K562 (cell line): ENCODE results near the gene AGO1. TPM values are rescaled to one million over a fixed set of nuclear protein-coding genes. Genes with fewer than 3 reads are reported as not detected.

Experiments
- ATAC-seq: fragments of 200-7000 bp; cut with Tn5 transposase; 3 replicates; pipeline ENCODE4 v1.9.1; 2020; ENCODE audit warnings: moderate library complexity
- BruUV-seq: library from RNA; stranded (reverse); fragments of 400-500 nt; replicated peaks from 2 replicates; lab custom pipeline; 2021; lab: Mats Ljungman, UMichigan
- CTCF ChIA-PET: fragments of 300-600 bp; formaldehyde crosslinking; extraction: SDS; loops from one replicate; lab custom pipeline; 2021; ENCODE audit warnings: low intra/inter-chr PET ratio; lab: Yijun Ruan, JAX
- POLR2A ChIA-PET: fragments of 300-600, 350-650 bp; sonication (Branson Sonifier 250); formaldehyde crosslinking; extraction: SDS; loops from one replicate; lab custom pipeline; 2021; ENCODE audit warnings: antibody characterized with exemption, inconsistent platforms; lab: Yijun Ruan, JAX
- DNase-seq, 4 experiments: peaks; one replicate each; pipeline versions ENCODE4 v3.0.0 to v3.0.0-alpha.2; 2011 to 2018; ENCODE audit warnings: low spot score in 3 of 4, mixed read lengths in 3 of 4; ENCODE audit errors: extremely low read depth in 1 of 4
- FAIRE-seq: peaks from 2 replicates; lab custom pipeline; 2011; peaks lifted over from hg19 to GRCh38; lab: Jason Lieb, UNC
- H2AFZ ChIP-seq: 2 replicates; pipeline ENCODE4 v1.6.0; 2011; ENCODE audit warnings: low read depth, low read length, control low read depth, inconsistent platforms
- H3K27ac ChIP-seq: fragments of 200-600 bp; 3 replicates; pipeline ENCODE4 v1.8.0; 2011; ENCODE audit warnings: low read depth, mild to moderate bottlenecking, control low read depth, inconsistent platforms, low read length, moderate library complexity, mixed read lengths; ENCODE audit errors: extremely low read depth
- H3K27me3 ChIP-seq, 2 experiments: fragments of 300-600 bp in 1 of 2; 2 replicates in 1 of 2; 3 replicates in 1 of 2; pipeline versions ENCODE4 v1.6.0 to v1.8.0; 2011; ENCODE audit warnings: inconsistent platforms in 2 of 2, low read length in 2 of 2, mild to moderate bottlenecking in 1 of 2, mixed read lengths in 1 of 2, moderate library complexity in 1 of 2; ENCODE audit not compliant: control insufficient read depth in 2 of 2, insufficient read depth in 2 of 2
- H3K36me3 ChIP-seq: fragments of 300-600 bp; 3 replicates; pipeline ENCODE4 v1.8.0; 2011; ENCODE audit warnings: mild to moderate bottlenecking, low read length, inconsistent platforms; ENCODE audit not compliant: control insufficient read depth, insufficient read depth
- H3K4me1 ChIP-seq, 2 experiments: fragments of 200-600 bp in 1 of 2; replicated peaks in 1 of 2; 2 replicates in 1 of 2; 3 replicates in 1 of 2; pipeline versions ENCODE4 v1.5.1 to v1.8.0; 2011; ENCODE audit warnings: inconsistent platforms in 2 of 2, low read length in 2 of 2, mild to moderate bottlenecking in 1 of 2, mixed read lengths in 1 of 2, moderate library complexity in 1 of 2; ENCODE audit not compliant: control insufficient read depth in 2 of 2, insufficient read depth in 2 of 2
- H3K4me2 ChIP-seq: 2 replicates; pipeline ENCODE4 v1.6.1; 2011; ENCODE audit warnings: low read length, control low read depth, inconsistent platforms, mixed read lengths; ENCODE audit not compliant: insufficient read depth
- H3K4me3 ChIP-seq: fragments of 200-600 bp; sonication (generic), shearing (Covaris generic); 2 replicates; pipeline ENCODE4 v1.5.1; 2016; ENCODE audit warnings: control low read depth, inconsistent platforms
- H3K79me2 ChIP-seq: fragments of 200-600 bp; 3 replicates; pipeline ENCODE4 v1.8.0; 2011; ENCODE audit warnings: low read length, inconsistent platforms; ENCODE audit not compliant: control insufficient read depth, insufficient read depth
- H3K9ac ChIP-seq, 2 experiments: 2 replicates each; pipeline versions ENCODE4 v1.6.0 to v1.6.1; 2011; ENCODE audit warnings: low read depth in 2 of 2, low read length in 2 of 2, control low read depth in 1 of 2, inconsistent platforms in 1 of 2, mild to moderate bottlenecking in 1 of 2, mixed read lengths in 1 of 2; ENCODE audit not compliant: insufficient read depth in 1 of 2
- H3K9me1 ChIP-seq: one replicate; pipeline ENCODE4 v1.6.0; 2011; ENCODE audit warnings: inconsistent platforms, mild to moderate bottlenecking, low read length, moderate library complexity; ENCODE audit not compliant: control insufficient read depth, insufficient read depth
- H3K9me3 ChIP-seq: replicated peaks from 2 replicates; pipeline ENCODE4 v1.5.1; 2011; ENCODE audit warnings: low read depth, low read length, inconsistent platforms; ENCODE audit not compliant: control insufficient read depth, insufficient read depth
- H4K20me1 ChIP-seq: replicated peaks from 2 replicates; pipeline ENCODE4 v1.6.1; 2011; ENCODE audit warnings: low read length, inconsistent platforms, mixed read lengths; ENCODE audit not compliant: control insufficient read depth, insufficient read depth
- ATF7 ChIP-seq: fragments of 450-650 bp; IDR thresholded peaks from 2 replicates; pipeline ENCODE4 v1.7.1; 2014; ENCODE audit warnings: mild to moderate bottlenecking, moderate library complexity
- BACH1 ChIP-seq: fragments of 200-800 bp; sonication (Bioruptor generic); IDR thresholded peaks from 2 replicates; pipeline ENCODE4 v1.6.1; 2016; ENCODE audit warnings: missing genetic modification characterization, missing compliant biosample characterization
- CBX2 ChIP-seq: fragments of 200-600 bp; sonication (generic); IDR thresholded peaks from one replicate; pipeline ENCODE4 v1.6.1; 2012; ENCODE audit warnings: mild to moderate bottlenecking, low read length, inconsistent platforms; ENCODE audit not compliant: insufficient read depth, poor library complexity, severe bottlenecking
- CEBPG ChIP-seq, 3 experiments: fragments of 200-800 bp in 1 of 3; sonication (Bioruptor generic) in 1 of 3; sonication (generic) in 1 of 3; formaldehyde crosslinking in 1 of 3; IDR thresholded peaks in 2 of 3; conservative IDR thresholded peaks in 1 of 3; 2 replicates each; pipeline versions ENCODE4 v1.6.1 to v1.8.0; 2016 to 2022; ENCODE audit warnings: missing compliant biosample characterization in 2 of 3, missing genetic modification characterization in 2 of 3, mild to moderate bottlenecking in 1 of 3, missing genetic modification reagents in 1 of 3
- ELK3 ChIP-seq: fragments of 450-650 bp; formaldehyde crosslinking; IDR thresholded peaks from 2 replicates; pipeline ENCODE4 v1.4.0; 2020; ENCODE audit warnings: mild to moderate bottlenecking
- ERF ChIP-seq: fragments of 450-650 bp; formaldehyde crosslinking; IDR thresholded peaks from 2 replicates; pipeline ENCODE4 v1.4.0; 2020; ENCODE audit warnings: mild to moderate bottlenecking, mixed read lengths
- HDAC1 ChIP-seq, 2 experiments: fragments of 450-650 bp; IDR thresholded peaks; 2 replicates each; pipeline ENCODE4 v1.6.1; 2016 to 2017; ENCODE audit warnings: inconsistent platforms in 1 of 2, mild to moderate bottlenecking in 1 of 2, moderate library complexity in 1 of 2
- TAF7 ChIP-seq: fragments of 450-650 bp; IDR thresholded peaks from 2 replicates; pipeline ENCODE4 v1.6.1; 2016; ENCODE audit warnings: missing genetic modification characterization, missing compliant biosample characterization
- ZNF324 ChIP-seq: fragments of 250-450 bp; sonication (Bioruptor Pico); IDR thresholded peaks from 2 replicates; pipeline ENCODE4 v1.4.0; 2020; ENCODE audit warnings: mild to moderate bottlenecking
- WGBS: fragments of 100-300 bp; shearing (Covaris generic); methylation state at CpG from one replicate; pipeline ENCODE4 v1.1.6; 2016; ENCODE audit warnings: low coverage, mixed read lengths; ENCODE audit not compliant: insufficient coverage; ENCODE audit errors: missing lambda C conversion rate; 5-methylcytosine and 5-hydroxymethylcytosine counted together
- in situ Hi-C: fragments of 300-500 bp; cut with MboI; formaldehyde crosslinking; loops from 4 replicates; pipeline ENCODE4 v1.15.0; 2018; ENCODE audit warnings: inconsistent platforms, mixed read lengths
- intact Hi-C: fragments of 100-400 bp; cut with micrococcal nuclease; formaldehyde crosslinking; loops from 2 replicates; pipeline ENCODE4 v1.14.2; 2022
- polyA plus RNA-seq, 8 experiments: library from polyadenylated mRNA; depleted of rRNA in 4 of 8; stranded (reverse) in 5 of 8; unstranded in 3 of 8; fragments of >200 nt; fragmentation: Nextera tagmentation in 2 of 8; fragmentation: Illumina TruSeq in 1 of 8; extraction: Ambion mirVana in 2 of 8; extraction: Trizol in 1 of 8; gene quantifications; 2 replicates each; pipeline versions ENCODE4 v1.2.1 to v1.2.3, GENCODE V29; 2011 to 2014; ENCODE audit warnings: inconsistent platforms in 1 of 8, missing spikeins in 1 of 8
- total RNA-seq, 7 experiments: library from RNA; depleted of rRNA in 6 of 7; stranded (reverse); fragments of >200 nt in 6 of 7; fragmentation: Illumina TruSeq in 2 of 7; extraction: Trizol in 2 of 7; gene quantifications; 2 replicates each; pipeline versions ENCODE4 v1.2.1 to v1.2.3, GENCODE V29; 2011 to 2021; ENCODE audit warnings: low replicate concordance in 1 of 7
- TF ChIP-seq, protein P1 (sequence below): sonication (generic); formaldehyde crosslinking; IDR thresholded peaks from 2 replicates; pipeline ENCODE4 v1.8.0; 2022; ENCODE audit warnings: mild to moderate bottlenecking, missing genetic modification reagents

Gene AGO1
- total and polyA plus RNA-seq, 9 of the 15 experiments (the other 6 are each of a cell fraction or from before 2014, with no cell fraction given), result 7.3 to 64.2 (median 26.0) TPM

DNA sequence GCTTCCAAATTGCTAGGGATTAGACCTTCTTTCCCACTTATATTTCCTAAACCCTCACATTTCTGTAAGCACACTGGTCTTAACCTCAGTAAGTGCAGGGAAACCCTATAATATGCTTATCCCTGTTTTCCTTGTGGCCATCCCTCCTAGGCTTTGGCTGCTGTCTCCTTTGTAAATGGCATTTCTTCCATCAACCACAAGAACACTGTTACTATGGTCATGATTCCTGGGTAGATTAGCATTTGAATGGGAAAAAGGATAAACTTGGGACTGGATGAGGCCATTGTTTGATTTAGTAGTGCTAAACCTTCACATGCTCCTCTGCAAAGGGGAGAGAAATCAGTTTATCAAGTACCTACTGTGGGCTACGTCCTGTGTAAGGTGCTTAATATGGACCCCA, 31.7 kb downstream of the AGO1 start:
- WGBS, result 92% methylated on average over 1 of the region's 1 CpG
- intact Hi-C loops (no loop called here), in situ Hi-C loops (no loop called here)
- TF ChIP-seq CEBPG (CRISPR knock-in tag; IDR thresholded peaks at IDR 0.05), result no peak
- no peak for TF ChIP-seq CEBPG (tag; conservative IDR thresholded peaks at IDR 0.05 in 1 of 2, IDR thresholded peaks at IDR 0.05 in 1 of 2)
- TF ChIP-seq BACH1, result no peak
- no peak for TF ChIP-seq CBX2
- no peak for TF ChIP-seq TAF7 (tag)
- TF ChIP-seq ATF7, result no peak
- no peak for TF ChIP-seq ELK3
- no peak for TF ChIP-seq ZNF324 (CRISPR knock-in tag)
- TF ChIP-seq HDAC1 (IDR thresholded peaks at IDR 0.05), result no peak
- no peak for TF ChIP-seq ERF (CRISPR knock-in tag)
- TF ChIP-seq, protein P1, sequence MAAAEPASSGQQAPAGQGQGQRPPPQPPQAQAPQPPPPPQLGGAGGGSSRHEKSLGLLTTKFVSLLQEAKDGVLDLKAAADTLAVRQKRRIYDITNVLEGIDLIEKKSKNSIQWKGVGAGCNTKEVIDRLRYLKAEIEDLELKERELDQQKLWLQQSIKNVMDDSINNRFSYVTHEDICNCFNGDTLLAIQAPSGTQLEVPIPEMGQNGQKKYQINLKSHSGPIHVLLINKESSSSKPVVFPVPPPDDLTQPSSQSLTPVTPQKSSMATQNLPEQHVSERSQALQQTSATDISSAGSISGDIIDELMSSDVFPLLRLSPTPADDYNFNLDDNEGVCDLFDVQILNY (CRISPR knock-in tag), result no peak
- Histone ChIP-seq H3K9me3 (no peaks in the 10 kb centered on the region), H3K4me1 (peaks cover 0 to 11% of the 10 kb centered on the region in 2 experiments; a peak in 3 of 5 replicates), H2AFZ (no peak overlapping the region), H3K9ac (no peak overlapping the region), H3K36me3 (peaks cover 90% of the 10 kb centered on the region), H3K9me1 (no peaks in the 10 kb centered on the region), H3K4me3 (no peak overlapping the region), H3K4me2 (no peak overlapping the region), H3K27me3 (no peaks in the 10 kb centered on the region), H3K79me2 (no peaks in the 10 kb centered on the region), H3K27ac (no peak overlapping the region), H4K20me1 (0 out of 2 replicates have a peak, but pooled peaks cover 4% of the 10 kb centered on the region)
- no peak for ATAC-seq
- no peak for FAIRE-seq
- BruUV-seq, result no TSS peak
- DNase-seq, result no peak
- ChIA-PET CTCF (no interaction called here), POLR2A (interaction anchor here (1.0 to 3.9 kb wide), 4 partner anchors 8 to 15 kb away, joined by 3 to 22 read pairs (median 6); partner anchors contain the start of gene AGO3)
